Measurements from ENCODE around the gene MIPOL1. TPM values are rescaled to one million over a fixed set of nuclear protein-coding genes. Genes with fewer than 3 reads are reported as not detected.
"Not testable (repeated sequence)": the region's sequence is repeated elsewhere in the genome, so short reads cannot be mapped to it uniquely, and the experiment has no call there.

MIPOL1 gene
- total RNA-seq, 3 donors from 2014 or later: 12.2 to 48.8 (median 36.1) TPM

DNA sequence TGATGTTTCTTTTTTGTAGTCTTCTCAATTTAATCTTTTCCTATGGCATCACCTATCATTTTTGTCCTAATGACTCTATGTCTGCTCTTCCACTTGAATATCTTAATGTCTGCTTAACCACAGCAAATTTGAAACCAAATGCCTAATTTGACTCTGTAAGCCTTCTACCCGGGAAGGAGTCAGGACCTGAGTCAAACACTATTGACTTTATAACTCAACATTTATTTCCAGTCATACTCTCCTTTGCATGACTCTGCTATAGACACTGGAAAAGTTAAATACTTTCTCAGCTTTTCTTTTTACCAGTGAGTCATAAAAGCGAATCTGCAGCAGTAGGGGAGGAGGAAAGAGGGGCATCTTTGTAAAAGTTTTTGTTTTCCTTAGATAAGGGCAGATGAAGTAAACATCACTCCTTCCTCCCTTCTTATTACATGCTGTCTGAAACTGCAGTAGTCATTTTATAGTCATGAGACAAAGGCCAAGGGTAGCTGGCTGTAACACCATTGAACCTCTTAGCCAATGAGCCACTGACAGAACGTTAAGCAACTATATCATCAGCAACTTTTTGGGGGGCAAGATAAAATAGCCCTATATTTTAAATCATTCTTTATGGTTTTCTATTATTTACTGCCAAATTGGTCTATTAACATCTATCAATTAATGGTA, 179.3 kb downstream of the MIPOL1 start:
- no peak for TF ChIP-seq POLR2AphosphoS5 (IDR thresholded peaks at IDR 0.05)
- no peak for TF ChIP-seq POLR2A (IDR thresholded peaks at IDR 0.05)
- TF ChIP-seq, protein P1, sequence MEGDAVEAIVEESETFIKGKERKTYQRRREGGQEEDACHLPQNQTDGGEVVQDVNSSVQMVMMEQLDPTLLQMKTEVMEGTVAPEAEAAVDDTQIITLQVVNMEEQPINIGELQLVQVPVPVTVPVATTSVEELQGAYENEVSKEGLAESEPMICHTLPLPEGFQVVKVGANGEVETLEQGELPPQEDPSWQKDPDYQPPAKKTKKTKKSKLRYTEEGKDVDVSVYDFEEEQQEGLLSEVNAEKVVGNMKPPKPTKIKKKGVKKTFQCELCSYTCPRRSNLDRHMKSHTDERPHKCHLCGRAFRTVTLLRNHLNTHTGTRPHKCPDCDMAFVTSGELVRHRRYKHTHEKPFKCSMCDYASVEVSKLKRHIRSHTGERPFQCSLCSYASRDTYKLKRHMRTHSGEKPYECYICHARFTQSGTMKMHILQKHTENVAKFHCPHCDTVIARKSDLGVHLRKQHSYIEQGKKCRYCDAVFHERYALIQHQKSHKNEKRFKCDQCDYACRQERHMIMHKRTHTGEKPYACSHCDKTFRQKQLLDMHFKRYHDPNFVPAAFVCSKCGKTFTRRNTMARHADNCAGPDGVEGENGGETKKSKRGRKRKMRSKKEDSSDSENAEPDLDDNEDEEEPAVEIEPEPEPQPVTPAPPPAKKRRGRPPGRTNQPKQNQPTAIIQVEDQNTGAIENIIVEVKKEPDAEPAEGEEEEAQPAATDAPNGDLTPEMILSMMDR (IDR thresholded peaks at IDR 0.05): no peak
- DNase-seq (ENCODE audit: low spot score in 2 of 2): no peak
- no peaks in the 10 kb centered on the region for H3K4me1 ChIP-seq
- no peak overlapping the region for H3K4me3 ChIP-seq
- intact Hi-C loops (cut with DNase I; ENCODE audit: low total_unique reads): no loop called here
- H3K27ac ChIP-seq: no peak overlapping the region
- H3K27me3 ChIP-seq: no peaks in the 10 kb centered on the region
- H3K36me3 ChIP-seq: no peaks in the 10 kb centered on the region
- H3K9me3 ChIP-seq: no peaks in the 10 kb centered on the region

- H3K36me3 ChIP-seq: no peaks in the 10 kb centered on the region
- TF ChIP-seq, protein P1 (IDR thresholded peaks at IDR 0.05): no peak
- TF ChIP-seq POLR2A (IDR thresholded peaks at IDR 0.05) (no peak), POLR2AphosphoS5 (IDR thresholded peaks at IDR 0.05) (no peak)
- intact Hi-C loops (cut with DNase I; ENCODE audit: low total_unique reads): no loop called here
- no peaks in the 10 kb centered on the region for H3K4me1 ChIP-seq
- no peak overlapping the region for H3K4me3 ChIP-seq
- no peak overlapping the region for H3K27ac ChIP-seq
- no peaks in the 10 kb centered on the region for H3K9me3 ChIP-seq
- no peak for DNase-seq (ENCODE audit: low spot score in 2 of 2)
- no peaks in the 10 kb centered on the region for H3K27me3 ChIP-seq
These were observed 187.3 kb downstream of the MIPOL1 start for GRCh38 chr14:37384870-37385596.

DNA sequence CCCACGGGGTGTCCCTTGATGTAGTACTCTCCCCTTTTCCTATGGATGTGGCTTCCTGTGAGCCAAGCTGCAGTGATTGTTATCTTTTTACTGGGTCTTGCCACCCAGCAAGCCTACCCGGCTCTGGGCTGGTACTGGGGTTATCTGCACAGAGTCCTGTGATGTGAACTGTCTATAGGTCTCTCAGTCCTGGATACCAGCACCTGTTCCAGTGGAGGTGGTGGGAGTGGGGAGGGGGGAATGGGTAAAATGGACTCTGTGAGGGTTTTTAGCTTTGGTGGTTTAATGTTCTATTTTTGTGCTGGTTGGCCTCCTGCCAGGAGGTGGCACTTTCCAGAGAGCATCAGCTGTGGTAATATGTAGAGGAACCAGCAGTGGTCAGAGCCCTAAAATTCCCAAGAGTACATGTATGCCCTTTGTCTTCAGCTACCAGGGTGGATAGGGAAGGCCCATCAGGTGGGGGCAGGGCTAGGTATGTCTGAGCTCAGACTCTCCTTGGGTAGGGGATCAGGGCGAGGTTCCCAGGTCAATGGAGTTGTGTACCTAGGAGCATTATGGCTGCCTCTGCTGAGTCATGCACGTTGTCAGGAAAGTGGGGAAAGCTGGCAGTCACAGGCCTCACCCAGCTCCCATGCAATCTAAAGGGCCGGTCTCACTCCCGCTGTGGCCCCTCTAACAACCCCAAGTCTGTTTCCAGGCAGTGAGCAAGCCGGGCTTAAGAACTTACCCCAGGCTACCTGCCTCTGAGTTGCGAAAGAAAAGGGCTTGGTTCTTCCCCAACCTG, 199.6 kb downstream of the MIPOL1 start:
- H3K36me3 ChIP-seq; H3K4me3 ChIP-seq; H3K27ac ChIP-seq; intact Hi-C loops (cut with DNase I; ENCODE audit: low total_unique reads); H3K27me3 ChIP-seq; H3K4me1 ChIP-seq; DNase-seq (ENCODE audit: low spot score in 2 of 2): not testable (repeated sequence)
- H3K9me3 ChIP-seq: peaks cover 5 to 21% of the 10 kb centered on the region in 2 donors

- intact Hi-C loops (cut with DNase I; ENCODE audit: low total_unique reads): no loop called here
- H3K9me3 ChIP-seq: peaks cover 5 to 18% of the 10 kb centered on the region in 2 donors
- DNase-seq (ENCODE audit: low spot score in 2 of 2): no peak
- no peaks in the 10 kb centered on the region for H3K36me3 ChIP-seq
- H3K27me3 ChIP-seq: no peaks in the 10 kb centered on the region
- H3K27ac ChIP-seq: no peak overlapping the region
- H3K4me1 ChIP-seq: no peaks in the 10 kb centered on the region
- no peak overlapping the region for H3K4me3 ChIP-seq
- TF ChIP-seq, protein P1 (IDR thresholded peaks at IDR 0.05): no peak
- no peak for TF ChIP-seq POLR2A (IDR thresholded peaks at IDR 0.05)
- TF ChIP-seq POLR2AphosphoS5 (IDR thresholded peaks at IDR 0.05): no peak
These were observed 200.1 kb downstream of the MIPOL1 start for GRCh38 chr14:37397941-37398215.

DNA sequence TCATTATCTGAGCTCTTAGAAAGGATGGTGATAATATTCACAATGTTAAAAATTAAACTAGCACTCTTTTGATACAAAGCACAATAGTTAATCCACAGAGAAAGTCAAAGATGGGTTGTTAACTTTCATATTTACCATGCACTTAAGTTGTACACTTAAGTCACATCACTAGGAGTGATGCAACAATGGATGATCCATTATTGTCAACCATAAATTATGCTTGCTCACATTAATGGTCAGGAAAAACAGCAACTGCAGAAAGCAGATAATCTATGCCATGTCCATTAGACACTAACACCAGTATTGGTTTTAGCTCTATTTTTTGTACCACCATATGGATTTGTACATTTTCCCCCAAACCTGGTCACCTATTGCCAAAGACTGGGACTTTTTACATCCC, 201.8 kb downstream of the MIPOL1 start:
- intact Hi-C loops (cut with DNase I; ENCODE audit: low total_unique reads): no loop called here
- no peak overlapping the region for H3K27ac ChIP-seq
- H3K36me3 ChIP-seq: no peaks in the 10 kb centered on the region
- H3K4me3 ChIP-seq: no peak overlapping the region
- no peaks in the 10 kb centered on the region for H3K4me1 ChIP-seq
- H3K27me3 ChIP-seq: no peaks in the 10 kb centered on the region
- TF ChIP-seq POLR2A (IDR thresholded peaks at IDR 0.05) (no peak), POLR2AphosphoS5 (IDR thresholded peaks at IDR 0.05) (no peak)
- TF ChIP-seq, protein P1 (IDR thresholded peaks at IDR 0.05): no peak
- DNase-seq (ENCODE audit: low spot score in 2 of 2): no peak
- peaks cover 5 to 12% of the 10 kb centered on the region in 2 donors for H3K9me3 ChIP-seq

Measured in breast epithelium (tissue), 4 donors.